GM12801 (cell line): ENCODE results near the gene MIB1.

Source experiments
- CTCF ChIP-seq: IDR thresholded peaks from one replicate; pipeline ENCODE4 v1.5.1; 2011; ENCODE audit warnings: control low read depth; ENCODE audit not compliant: insufficient read length; ENCODE audit errors: extremely low read depth

Gene MIB1

GRCh38 chr18:21739604-21740537 lies 721 bp upstream of the MIB1 start:
- TF ChIP-seq CTCF, result no peak

- TF ChIP-seq CTCF, result no peak
These were observed 645 bp downstream of the MIB1 start for GRCh38 chr18:21741312-21741561.

GRCh38 chr18:21741562-21742314 lies 1.1 kb downstream of the MIB1 start:
- no peak for TF ChIP-seq CTCF

GRCh38 chr18:21742315-21742687 lies 1.7 kb downstream of the MIB1 start:
- TF ChIP-seq CTCF, result no peak

GRCh38 chr18:21743166-21743832 lies 2.7 kb downstream of the MIB1 start:
- no peak for TF ChIP-seq CTCF

GRCh38 chr18:21745231-21745630 lies 4.6 kb downstream of the MIB1 start:
- no peak for TF ChIP-seq CTCF

GRCh38 chr18:21747268-21747667 lies 6.7 kb downstream of the MIB1 start:
- TF ChIP-seq CTCF, result no peak
